Astrocyte (in vitro differentiated cells and primary cell): ENCODE measurements around the gene TOP1.

Experiments
- CTCF ChIP-seq: IDR thresholded peaks from 2 replicates; pipeline ENCODE4 v1.5.1; 2011; ENCODE audit warnings: low read depth, mild to moderate bottlenecking, inconsistent platforms, low read length, moderate library complexity; ENCODE audit not compliant: insufficient read depth
- EZH2 ChIP-seq: IDR thresholded peaks from 2 replicates; pipeline ENCODE4 v1.6.1; 2012; ENCODE audit warnings: mild to moderate bottlenecking, low read length, inconsistent platforms; ENCODE audit not compliant: insufficient read depth

GRCh38 chr20:41002842-41003142 is 25.8 kb upstream of the TOP1 start:
- no peak for TF ChIP-seq CTCF
- no peak for TF ChIP-seq EZH2
